GM12875 (cell line): ENCODE data around the gene NR5A1.

Experiments used
- H3K4me3 ChIP-seq: one replicate; pipeline ENCODE4 v1.5.1; 2011; ENCODE audit warnings: low read depth, low read length, control low read depth
- TF ChIP-seq, protein P1 (sequence below): IDR thresholded peaks from 2 replicates; pipeline ENCODE4 v1.5.1; 2011; ENCODE audit warnings: low read depth, mild to moderate bottlenecking, control low read depth, inconsistent platforms, low read length, moderate library complexity, borderline replicate concordance; ENCODE audit not compliant: insufficient read depth

Gene NR5A1

GRCh38 chr9:124456341-124457078 is 50.7 kb downstream of the NR5A1 start:
- H3K4me3 ChIP-seq, result no peak overlapping the region
- TF ChIP-seq, protein P1, sequence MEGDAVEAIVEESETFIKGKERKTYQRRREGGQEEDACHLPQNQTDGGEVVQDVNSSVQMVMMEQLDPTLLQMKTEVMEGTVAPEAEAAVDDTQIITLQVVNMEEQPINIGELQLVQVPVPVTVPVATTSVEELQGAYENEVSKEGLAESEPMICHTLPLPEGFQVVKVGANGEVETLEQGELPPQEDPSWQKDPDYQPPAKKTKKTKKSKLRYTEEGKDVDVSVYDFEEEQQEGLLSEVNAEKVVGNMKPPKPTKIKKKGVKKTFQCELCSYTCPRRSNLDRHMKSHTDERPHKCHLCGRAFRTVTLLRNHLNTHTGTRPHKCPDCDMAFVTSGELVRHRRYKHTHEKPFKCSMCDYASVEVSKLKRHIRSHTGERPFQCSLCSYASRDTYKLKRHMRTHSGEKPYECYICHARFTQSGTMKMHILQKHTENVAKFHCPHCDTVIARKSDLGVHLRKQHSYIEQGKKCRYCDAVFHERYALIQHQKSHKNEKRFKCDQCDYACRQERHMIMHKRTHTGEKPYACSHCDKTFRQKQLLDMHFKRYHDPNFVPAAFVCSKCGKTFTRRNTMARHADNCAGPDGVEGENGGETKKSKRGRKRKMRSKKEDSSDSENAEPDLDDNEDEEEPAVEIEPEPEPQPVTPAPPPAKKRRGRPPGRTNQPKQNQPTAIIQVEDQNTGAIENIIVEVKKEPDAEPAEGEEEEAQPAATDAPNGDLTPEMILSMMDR, result no peak

DNA sequence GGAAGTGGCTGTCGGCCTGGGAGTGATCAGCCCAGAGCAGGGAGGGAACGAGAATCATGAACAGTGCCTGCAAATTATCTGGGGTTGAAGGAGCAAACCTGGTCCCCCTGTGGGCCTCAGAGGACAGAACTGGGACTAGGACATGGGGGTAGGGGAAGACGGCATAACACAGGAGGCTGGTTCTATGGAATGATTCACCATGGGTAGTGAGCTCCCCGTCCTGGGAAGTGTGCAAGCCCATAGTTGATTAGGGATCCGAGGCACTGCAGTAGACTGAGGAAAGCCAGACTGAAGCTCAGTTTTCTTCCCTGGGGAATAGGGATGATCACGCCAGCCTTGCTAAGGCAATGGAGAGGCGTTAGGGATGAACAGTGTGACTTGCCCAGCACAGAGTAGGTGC is 51.4 kb downstream of the NR5A1 start:
- TF ChIP-seq, protein P1, result no peak
- no peak overlapping the region for H3K4me3 ChIP-seq

DNA sequence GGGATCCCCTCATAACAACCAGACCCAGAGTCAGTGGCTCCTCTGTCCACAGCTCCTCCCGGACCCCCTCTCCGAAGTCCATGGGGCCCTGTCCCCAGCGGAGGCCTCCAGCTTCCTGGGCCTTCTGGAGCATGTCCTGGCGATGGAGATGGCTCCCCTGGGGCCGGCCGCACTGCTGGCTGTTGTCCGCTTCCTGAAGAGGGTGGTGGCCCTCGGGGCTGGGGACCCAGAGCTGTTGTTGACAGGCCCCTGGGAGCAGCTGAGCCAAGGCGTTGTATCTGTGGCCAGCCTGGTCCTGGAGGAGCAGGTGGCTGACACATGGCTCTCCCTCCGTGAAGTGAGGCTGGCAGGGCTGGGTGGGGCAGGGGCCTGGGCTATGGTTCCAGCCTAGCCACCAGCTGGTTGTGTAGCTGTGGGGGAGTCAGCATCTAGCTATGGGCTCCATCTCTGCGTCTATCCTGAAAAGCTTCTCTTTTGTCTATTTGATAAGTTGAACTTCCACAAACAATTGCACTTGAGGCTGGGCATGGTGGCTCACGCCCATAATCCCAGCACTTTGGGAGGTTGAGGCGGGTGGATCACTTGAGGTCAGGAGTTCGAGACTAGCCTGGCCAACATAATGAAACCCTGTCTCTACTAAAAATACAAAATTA is 52.3 kb downstream of the NR5A1 start:
- TF ChIP-seq, protein P1, result no peak
- H3K4me3 ChIP-seq, result no peak overlapping the region

DNA sequence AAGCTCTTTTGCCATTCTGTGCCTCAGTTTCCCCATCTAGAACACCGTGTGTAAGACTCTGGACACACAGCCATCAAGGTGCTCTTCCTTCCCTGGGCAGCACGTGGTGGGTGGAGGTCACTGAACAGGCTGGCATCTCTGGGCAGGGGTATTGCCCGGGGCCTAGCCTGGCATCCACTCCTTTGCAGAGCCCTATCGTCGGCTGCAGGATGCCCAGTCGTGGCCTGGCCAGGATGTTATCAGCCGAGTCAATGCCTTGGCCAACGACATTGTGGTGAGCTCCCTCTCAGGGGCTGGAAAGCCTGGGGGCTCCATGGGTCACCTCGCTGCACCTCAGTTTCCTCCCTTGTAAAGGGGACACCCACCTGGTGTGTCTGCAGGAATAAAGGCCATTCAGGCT is 52.9 kb downstream of the NR5A1 start:
- H3K4me3 ChIP-seq, result no peak overlapping the region
- TF ChIP-seq, protein P1, result no peak

DNA sequence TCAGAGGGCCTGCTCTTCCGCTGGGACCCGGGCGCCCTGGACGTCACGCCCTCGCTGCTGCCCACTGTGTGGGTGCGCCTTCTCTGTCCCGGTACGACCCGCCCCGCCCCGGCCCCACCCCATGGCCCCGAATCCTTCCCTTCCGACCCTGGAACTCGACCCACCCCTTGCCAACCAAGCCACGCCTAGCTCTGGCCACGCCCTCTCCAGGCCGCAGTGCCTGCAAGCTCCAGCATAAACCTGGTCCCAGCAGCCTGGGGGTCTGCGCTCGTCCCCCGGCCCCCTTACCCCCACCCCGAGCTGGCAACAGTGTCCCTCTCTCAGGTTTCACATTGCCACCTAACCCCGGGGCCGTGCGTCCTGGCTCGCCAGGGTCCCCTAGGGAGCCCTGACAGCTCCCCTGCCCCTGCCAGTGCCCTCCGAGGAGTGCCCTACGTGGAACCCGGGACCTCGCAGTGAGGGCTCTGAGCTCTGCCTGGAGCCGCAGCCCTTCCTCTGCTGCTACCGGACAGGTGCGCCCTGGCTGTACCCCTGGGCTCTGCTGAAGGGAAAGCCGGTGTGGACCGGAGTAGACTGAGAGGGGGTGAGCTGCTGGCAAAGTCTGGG is 53.5 kb downstream of the NR5A1 start:
- H3K4me3 ChIP-seq, result no peak overlapping the region
- TF ChIP-seq, protein P1, result no peak

DNA sequence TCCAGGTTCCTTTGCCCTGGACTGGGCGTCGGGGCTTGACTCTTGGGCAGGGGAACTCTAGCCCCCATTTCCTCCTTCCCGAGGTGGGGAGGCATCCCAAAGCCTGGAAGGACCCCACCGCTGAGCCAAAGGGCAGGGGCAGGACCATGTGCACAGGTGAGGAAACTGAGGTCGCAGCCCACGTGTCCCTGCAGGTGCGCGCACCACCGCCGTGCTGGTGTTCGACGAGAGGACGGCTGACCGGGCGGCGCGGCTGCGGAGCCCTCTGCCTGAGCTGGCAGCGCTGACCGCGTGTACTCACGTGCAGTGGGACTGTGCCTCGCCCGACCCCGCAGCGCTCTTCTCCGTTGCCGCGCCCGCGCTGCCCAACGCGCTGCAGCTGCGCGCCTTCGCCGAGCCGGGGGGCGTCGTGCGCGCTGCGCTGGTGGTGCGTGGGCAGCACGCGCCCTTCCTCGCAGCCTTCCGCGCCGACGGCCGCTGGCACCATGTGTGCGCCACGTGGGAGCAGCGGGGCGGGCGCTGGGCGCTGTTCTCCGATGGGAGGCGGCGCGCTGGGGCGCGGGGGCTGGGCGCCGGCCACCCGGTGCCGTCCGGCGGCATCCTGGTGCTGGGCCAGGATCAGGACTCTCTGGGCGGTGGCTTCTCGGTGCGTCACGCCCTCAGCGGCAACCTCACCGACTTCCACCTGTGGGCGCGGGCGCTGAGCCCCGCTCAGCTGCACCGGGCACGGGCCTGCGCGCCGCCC is 54.2 kb downstream of the NR5A1 start:
- TF ChIP-seq, protein P1, result no peak
- H3K4me3 ChIP-seq, result no peak overlapping the region
